Measurements from ENCODE around the gene PRKAA1.
A peak's percentile ranks its signal among the peaks of the same experiment; 100 is the strongest.
"Not testable (repeated sequence)": the region's sequence is repeated elsewhere in the genome, so short reads cannot be mapped to it uniquely, and the experiment has no call there.

The PRKAA1 gene

GRCh38 chr5:40825461-40826043, 27.4 kb upstream of the PRKAA1 start:
- ATAC-seq: not testable (repeated sequence)

DNA sequence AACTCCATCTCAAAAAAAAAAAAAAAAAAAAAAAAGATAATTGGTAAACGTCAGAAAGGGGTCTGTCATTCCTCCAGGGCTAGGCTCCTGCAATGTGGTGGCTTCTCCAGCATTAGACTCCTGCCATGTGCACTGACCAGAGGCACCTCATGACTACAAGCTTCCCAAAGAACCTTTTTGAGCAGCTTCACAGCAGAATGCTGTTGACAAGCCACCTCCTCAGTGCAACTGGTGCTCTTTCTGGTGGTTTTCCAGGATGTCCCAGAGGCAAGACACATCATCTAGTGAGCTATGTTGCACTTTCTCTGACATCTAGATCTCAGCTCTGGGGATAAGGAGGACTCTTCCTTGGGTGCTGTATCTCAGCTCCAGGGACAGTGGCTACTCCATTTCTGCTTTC, 25.3 kb upstream of the PRKAA1 start:
- no peak for ATAC-seq

DNA sequence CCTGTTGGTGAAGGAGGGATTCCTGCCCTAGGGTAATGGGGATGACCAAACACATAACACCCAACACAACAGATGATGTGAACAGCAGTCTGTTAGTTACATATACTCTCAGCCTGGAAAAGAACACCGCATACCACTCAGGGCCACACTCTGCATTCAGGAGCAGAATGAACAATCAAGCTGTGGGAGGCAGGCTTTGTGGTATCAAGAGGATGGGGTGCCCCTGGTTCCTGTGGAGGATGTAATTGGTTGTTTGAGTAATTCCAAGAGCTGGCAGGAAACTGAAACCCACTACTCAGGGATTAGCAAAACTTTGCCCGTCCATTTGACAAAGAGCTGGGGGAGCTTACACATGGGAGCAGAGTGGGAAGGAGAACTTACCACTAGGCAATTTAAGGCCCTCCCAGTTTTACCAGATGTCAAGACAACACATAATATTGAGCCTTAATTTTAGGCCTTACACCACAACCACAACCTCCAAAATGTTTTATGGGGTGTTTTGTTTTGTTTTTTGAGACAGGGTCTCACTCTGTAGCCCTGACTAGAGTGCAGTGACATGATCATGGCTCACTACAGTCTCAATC, 15.6 kb upstream of the PRKAA1 start:
- peak in 1 of 2 donors; percentile 30 for ATAC-seq

GRCh38 chr5:40812125-40812524, 14.0 kb upstream of the PRKAA1 start:
- no peak for ATAC-seq

DNA sequence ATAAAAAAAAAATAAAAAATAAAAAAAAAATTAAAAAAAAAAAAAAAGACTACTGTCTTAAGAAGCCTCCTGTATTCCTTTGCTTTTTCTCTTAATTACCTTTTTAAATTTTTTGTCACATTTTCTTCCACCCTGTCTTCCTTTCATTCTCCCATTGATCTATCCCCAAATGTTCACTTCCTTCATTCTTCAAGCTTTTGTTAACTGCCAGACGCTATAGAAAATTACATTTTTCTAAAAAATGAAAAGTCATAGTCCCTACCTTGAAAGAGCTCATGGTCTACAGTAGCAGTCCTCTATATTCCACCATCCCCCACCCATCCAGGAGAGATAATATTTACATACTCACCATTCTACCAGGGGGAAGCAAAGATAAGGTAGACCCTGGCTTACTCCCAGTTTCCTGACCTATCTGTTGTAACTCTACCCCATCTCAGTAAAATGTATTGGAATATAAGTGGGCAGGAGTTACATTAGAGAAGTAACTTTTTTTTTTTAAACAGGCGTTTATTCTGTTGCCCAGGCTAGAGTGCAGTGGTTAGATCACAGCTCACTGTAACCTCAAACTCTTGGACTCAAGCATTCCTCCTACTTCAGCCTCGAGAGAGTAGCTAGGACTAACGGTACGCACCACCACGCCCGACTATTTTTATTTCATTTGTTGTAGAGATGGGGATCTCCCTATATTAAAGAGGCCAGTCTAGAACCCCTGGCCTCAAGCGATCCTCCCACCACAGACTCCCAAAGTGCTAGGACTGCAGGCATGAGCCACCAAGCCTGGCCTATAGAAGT, 3.8 kb upstream of the PRKAA1 start:
- ATAC-seq: no peak

DNA sequence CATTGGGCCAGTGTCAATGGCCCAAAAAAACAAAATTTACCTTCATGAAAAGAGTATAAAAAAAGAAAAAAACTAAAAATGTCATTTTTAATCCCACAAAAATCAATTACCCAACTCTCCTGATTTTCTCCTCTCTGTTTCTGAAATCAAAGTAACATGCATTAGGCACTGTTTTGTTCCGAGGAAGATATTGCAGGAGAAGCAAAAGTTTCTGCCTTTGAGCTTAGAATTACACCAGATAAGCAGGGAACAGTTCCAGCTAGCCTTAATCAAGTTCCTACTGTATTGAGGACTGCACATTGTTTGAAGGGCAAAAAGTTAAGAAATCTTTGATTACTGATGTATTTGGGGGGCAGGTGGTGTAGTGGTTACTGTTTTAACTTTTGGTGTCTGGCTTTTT, 1.1 kb upstream of the PRKAA1 start:
- ATAC-seq: no peak

GRCh38 chr5:40798801-40799210, 632 bp upstream of the PRKAA1 start:
- ATAC-seq: no peak

- peak; percentile 32 to 42 for ATAC-seq
These were observed 732 bp downstream of the PRKAA1 start for GRCh38 chr5:40797273-40798011.

GRCh38 chr5:40796487-40796889, 1.7 kb downstream of the PRKAA1 start:
- ATAC-seq: no peak

GRCh38 chr5:40794877-40795276, 3.3 kb downstream of the PRKAA1 start:
- ATAC-seq: not testable (repeated sequence)

GRCh38 chr5:40794340-40794739, 3.8 kb downstream of the PRKAA1 start:
- not testable (repeated sequence) for ATAC-seq

GRCh38 chr5:40792691-40793090, 5.5 kb downstream of the PRKAA1 start:
- ATAC-seq: not testable (repeated sequence)

- no peak for ATAC-seq
These were observed 6.4 kb downstream of the PRKAA1 start for GRCh38 chr5:40791715-40792139.

GRCh38 chr5:40790947-40791593, 7.1 kb downstream of the PRKAA1 start:
- ATAC-seq: no peak

DNA sequence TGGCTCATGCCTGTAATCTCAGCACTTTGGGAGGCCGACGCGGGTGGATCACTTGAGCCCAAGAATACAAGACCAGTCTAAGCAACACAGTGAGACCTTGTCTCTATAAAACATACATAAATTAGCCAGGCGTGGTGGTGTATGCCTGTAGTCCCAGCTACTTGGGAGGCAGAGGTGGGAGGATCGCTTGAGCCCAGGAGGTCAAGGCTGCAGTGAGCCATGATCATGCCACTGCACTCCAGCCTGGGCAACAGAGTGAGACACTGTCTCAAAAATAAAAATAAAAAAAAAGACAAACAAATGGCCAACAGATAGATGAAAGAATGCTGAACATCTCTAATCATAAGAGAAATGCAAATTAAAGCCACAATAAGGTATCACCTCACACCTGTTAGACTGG, 9.2 kb downstream of the PRKAA1 start:
- ATAC-seq: not testable (repeated sequence)

DNA sequence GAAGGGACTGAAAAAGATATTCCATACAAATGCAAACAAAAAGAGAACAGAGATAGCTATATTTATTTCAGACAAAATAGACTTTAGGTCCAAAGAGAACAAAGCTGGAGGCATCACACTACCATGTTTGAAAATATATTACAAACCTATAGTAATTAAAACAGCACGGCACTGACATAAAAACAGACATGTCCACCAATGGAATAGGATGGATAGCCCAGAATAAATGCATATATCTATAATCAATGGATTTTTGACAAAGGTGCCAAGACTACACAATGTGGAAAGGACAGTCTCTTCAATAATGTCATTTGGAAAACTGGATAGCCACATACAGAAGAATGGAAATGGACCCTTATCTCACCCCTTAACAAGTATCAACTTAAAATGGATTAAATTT, 10.2 kb downstream of the PRKAA1 start:
- ATAC-seq: no peak

DNA sequence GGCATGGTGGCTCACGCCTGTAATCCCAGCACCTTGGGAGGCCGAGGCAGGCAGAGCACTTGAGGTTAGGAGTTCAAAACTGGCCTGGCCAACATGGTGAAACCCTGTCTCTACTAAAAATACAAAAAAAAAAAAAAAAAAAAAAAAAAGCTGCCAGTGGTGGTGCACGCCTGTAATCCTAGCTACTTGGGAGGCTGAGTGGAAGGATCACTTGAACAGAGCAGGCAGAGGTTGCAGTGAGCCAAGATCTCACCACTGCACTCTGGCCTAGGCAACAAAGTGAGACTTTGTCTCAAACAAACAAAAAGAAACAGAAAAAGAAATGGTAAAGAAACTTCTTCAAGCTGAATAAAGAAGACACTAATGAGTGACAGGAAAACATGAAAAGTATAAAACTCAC, 11.5 kb downstream of the PRKAA1 start:
- not testable (repeated sequence) for ATAC-seq

- no peak for ATAC-seq
These were observed 13.3 kb downstream of the PRKAA1 start for GRCh38 chr5:40784916-40785315.

- no peak for ATAC-seq
These were observed 14.0 kb downstream of the PRKAA1 start for GRCh38 chr5:40784027-40784653.

GRCh38 chr5:40781843-40782409, 16.2 kb downstream of the PRKAA1 start:
- ATAC-seq: no peak

DNA sequence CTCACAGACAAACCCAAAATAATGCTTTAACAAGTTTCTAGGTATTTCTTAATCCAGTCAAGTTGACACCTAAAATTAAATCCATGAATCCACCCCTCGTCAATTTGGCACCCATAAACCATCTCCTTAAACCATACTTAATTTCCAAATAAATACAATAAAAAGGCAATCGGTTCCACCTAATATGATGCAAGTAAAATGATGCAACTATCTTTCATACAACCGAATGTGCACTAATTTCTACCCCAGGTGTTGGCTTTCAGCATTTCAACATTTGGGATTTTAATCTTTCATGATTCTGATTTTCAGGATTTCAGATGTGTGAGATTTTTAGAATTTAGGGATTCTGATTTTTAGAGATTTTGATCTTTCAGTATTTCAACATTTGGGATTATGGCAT, 17.3 kb downstream of the PRKAA1 start:
- ATAC-seq: no peak

- no peak for ATAC-seq
These were observed 18.0 kb downstream of the PRKAA1 start for GRCh38 chr5:40780199-40780598.

All from activated CD4-positive, CD25-positive, alpha-beta regulatory T cell treated with anti-CD3 and anti-CD28 coated beads, Interleukin-2, amount 50 U/mL, for 24 hours (primary cell).